ENCODE data around the gene TUT4. TPM values are rescaled to one million over a fixed set of nuclear protein-coding genes. Genes with fewer than 3 reads are reported as not detected.

TUT4 gene, protein sequence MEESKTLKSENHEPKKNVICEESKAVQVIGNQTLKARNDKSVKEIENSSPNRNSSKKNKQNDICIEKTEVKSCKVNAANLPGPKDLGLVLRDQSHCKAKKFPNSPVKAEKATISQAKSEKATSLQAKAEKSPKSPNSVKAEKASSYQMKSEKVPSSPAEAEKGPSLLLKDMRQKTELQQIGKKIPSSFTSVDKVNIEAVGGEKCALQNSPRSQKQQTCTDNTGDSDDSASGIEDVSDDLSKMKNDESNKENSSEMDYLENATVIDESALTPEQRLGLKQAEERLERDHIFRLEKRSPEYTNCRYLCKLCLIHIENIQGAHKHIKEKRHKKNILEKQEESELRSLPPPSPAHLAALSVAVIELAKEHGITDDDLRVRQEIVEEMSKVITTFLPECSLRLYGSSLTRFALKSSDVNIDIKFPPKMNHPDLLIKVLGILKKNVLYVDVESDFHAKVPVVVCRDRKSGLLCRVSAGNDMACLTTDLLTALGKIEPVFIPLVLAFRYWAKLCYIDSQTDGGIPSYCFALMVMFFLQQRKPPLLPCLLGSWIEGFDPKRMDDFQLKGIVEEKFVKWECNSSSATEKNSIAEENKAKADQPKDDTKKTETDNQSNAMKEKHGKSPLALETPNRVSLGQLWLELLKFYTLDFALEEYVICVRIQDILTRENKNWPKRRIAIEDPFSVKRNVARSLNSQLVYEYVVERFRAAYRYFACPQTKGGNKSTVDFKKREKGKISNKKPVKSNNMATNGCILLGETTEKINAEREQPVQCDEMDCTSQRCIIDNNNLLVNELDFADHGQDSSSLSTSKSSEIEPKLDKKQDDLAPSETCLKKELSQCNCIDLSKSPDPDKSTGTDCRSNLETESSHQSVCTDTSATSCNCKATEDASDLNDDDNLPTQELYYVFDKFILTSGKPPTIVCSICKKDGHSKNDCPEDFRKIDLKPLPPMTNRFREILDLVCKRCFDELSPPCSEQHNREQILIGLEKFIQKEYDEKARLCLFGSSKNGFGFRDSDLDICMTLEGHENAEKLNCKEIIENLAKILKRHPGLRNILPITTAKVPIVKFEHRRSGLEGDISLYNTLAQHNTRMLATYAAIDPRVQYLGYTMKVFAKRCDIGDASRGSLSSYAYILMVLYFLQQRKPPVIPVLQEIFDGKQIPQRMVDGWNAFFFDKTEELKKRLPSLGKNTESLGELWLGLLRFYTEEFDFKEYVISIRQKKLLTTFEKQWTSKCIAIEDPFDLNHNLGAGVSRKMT (N-terminal part only)
- 40.9 to 48.9 TPM (median 42.9 TPM) in 3 replicates for total RNA-seq
- long read RNA-seq, full-length matches to known transcripts = 2 of 26 reads
- long read RNA-seq, partial matches to known transcripts = 6 of 26 reads
- long read RNA-seq, other reads (novel, unspliced or antisense) = 18 of 26 reads

DNA sequence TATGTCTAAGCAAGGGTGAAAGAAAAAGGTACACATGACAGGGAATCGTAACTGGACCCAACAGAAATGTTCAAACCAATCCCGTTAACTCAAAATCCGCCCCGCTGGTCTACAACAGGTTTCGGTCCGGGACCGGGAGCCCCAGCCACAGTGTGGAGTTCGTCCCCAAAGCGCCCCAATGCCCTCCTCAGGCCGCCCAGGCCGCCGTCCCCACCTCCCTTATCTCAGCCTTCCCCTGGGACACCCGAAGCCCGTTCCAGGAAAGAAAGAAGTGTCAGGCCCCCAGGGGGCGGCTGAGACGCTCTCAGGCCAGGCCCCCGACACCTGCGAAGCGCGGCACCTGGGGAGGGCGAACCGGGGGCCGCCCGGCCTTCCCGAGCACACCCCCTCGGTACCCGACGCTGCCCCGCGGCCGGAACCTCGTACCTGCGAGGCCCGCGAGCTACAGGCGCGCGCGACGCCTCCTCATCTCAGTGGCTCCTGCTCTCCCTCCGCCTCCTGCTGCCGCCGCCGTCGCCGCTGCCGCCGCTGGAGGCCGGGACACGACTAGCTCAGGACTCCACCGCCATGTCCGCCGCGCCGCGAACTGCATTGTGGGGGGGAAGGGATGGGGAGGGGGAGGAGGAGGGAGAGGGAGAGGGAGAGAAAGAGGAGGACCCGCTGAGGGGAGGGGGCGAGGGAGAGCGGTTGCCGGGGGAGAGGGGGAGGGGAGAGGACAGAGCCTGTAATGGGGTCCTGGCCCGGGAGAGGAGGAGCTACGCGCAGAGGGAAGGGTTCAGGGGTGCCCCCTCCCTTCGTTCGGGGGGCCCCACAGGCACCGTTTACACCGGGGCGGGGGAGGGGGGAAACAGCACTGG, at the start of gene TUT4:
TSS of gene TUT4 (minus strand) at position 588 of the 857 bp plus-strand sequence. CDS start 26,812 bp downstream, outside the sequence.
- H3K27ac Mint-ChIP-seq (ENCODE audit: unreplicated experiment) = peak within 1 kb of the TSS; percentile 88
- no peak for DNase-seq (ENCODE audit: low spot score)
- TF ChIP-seq, protein P1, sequence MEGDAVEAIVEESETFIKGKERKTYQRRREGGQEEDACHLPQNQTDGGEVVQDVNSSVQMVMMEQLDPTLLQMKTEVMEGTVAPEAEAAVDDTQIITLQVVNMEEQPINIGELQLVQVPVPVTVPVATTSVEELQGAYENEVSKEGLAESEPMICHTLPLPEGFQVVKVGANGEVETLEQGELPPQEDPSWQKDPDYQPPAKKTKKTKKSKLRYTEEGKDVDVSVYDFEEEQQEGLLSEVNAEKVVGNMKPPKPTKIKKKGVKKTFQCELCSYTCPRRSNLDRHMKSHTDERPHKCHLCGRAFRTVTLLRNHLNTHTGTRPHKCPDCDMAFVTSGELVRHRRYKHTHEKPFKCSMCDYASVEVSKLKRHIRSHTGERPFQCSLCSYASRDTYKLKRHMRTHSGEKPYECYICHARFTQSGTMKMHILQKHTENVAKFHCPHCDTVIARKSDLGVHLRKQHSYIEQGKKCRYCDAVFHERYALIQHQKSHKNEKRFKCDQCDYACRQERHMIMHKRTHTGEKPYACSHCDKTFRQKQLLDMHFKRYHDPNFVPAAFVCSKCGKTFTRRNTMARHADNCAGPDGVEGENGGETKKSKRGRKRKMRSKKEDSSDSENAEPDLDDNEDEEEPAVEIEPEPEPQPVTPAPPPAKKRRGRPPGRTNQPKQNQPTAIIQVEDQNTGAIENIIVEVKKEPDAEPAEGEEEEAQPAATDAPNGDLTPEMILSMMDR (IDR thresholded peaks at IDR 0.05) = peak; percentile 46
- no peak within 1 kb of the TSS for H3K4me3 Mint-ChIP-seq (ENCODE audit: unreplicated experiment)
- no peaks in the 10 kb centered on the region for H3K36me3 Mint-ChIP-seq (ENCODE audit: low read depth)
- H3K4me1 Mint-ChIP-seq (ENCODE audit: low read depth) = peaks cover 31% of the 10 kb centered on the region
- H3K9me3 Mint-ChIP-seq (ENCODE audit: low read depth) = no peaks in the 10 kb centered on the region
- no peaks in the 10 kb centered on the region for H3K27me3 Mint-ChIP-seq (ENCODE audit: low read depth)

DNA sequence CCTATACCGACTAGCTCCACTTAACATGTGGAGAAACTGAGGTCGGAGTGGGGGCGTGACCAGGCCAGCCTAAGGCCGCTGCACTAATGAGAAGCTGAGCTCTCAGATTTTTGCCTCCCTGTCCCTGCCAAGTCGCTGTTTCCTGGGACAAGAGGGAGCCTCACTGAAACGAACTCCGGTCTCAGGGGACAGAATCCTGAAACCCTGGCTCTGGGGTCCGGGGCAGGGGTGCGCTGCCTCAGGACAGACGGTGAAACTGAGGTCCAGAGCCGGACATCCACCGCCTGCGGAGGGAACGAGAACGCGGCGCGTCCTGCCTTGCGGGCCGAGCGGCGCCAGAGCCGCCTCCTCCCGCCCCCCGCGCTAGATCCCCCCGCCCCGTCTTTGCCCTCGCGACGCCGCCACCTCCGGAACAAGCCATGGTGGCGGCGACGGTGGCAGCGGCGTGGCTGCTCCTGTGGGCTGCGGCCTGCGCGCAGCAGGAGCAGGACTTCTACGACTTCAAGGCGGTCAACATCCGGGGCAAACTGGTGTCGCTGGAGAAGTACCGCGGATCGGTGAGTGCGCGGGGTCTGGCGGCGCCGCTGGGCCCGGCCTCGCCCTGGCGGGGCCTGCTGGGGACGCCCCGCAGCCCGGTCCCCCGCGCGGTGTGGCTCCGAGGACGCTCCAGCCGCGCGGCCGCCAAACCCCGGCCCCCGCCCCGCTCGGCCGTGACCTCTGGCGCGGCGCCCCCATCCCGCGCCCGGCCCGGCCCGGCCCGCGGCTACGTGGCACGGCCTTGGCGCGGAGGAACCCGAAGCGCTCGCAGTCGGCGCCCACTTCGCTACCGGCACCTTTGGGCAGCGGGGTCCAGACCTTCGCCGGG, 49.3 kb upstream of the TUT4 start, which contains the start of gene GPX7:
TSS of gene GPX7 (plus strand) at position 381 of the 865 bp plus-strand sequence. CDS start at position 420, 39 bp downstream.
- peaks cover 14% of the 10 kb centered on the region for H3K36me3 Mint-ChIP-seq (ENCODE audit: low read depth)
- no peak for DNase-seq (ENCODE audit: low spot score)
- peak within 1 kb of the TSS; percentile 80 for H3K4me3 Mint-ChIP-seq (ENCODE audit: unreplicated experiment)
- TF ChIP-seq, protein P1 (IDR thresholded peaks at IDR 0.05) = no peak
- no peaks in the 10 kb centered on the region for H3K9me3 Mint-ChIP-seq (ENCODE audit: low read depth)
- no peaks in the 10 kb centered on the region for H3K27me3 Mint-ChIP-seq (ENCODE audit: low read depth)
- H3K27ac Mint-ChIP-seq (ENCODE audit: unreplicated experiment) = peak within 1 kb of the TSS; percentile 93
- H3K4me1 Mint-ChIP-seq (ENCODE audit: low read depth) = peaks cover 28% of the 10 kb centered on the region

DNA sequence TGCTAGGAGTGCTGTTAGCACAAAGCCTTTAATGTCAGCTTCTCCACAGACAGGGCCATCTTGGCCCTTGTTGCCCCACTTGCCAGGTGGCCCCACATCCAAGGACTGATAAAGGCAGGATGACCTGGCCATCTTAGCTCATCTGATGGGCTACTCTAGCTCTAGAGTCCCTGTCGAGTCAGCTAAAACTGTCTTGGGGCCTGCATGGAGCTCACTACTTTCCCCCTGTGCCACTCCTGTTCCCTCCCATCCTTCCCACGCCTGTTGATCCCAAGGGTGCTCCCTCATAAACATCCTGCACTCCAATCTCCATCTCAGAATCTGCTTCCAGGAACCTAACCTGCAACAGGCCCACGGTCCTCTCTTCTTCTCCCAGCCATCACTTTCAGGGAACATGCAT, 48.6 kb upstream of the TUT4 start:
- no peaks in the 10 kb centered on the region for H3K9me3 Mint-ChIP-seq (ENCODE audit: low read depth)
- TF ChIP-seq, protein P1 (IDR thresholded peaks at IDR 0.05) = no peak

DNA sequence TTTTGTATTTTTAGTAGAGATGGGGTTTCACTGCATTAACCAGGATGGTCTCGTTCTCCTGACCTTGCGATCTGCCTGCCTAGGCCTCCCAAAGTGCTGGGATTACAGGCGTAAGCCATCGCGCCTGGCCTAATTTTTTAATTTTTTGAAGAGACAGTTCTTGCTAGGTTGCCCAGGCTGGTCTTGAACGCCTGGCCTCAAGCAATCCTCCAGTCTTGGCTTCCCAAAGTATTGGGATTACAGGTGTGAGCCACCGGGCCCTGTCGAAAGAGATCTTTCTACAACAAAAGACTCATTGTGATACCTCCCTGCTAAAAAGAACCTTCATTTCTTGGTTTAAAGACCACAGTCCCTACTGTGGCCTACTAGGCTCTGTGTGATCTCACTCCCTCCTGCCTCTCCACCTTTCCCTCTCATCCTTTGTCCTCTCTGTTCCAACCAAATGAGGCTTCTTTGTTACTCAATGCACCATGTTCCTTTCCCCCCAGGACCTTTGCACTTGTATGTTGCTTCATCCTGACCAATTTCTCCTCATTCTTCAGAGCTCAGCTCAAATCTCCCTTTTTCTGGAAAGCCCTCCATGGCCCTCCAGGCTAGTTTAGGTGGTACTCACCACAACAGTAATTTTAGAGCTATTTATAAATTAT, 47.8 kb upstream of the TUT4 start:
- TF ChIP-seq, protein P1 (IDR thresholded peaks at IDR 0.05) = no peak
- H3K9me3 Mint-ChIP-seq (ENCODE audit: low read depth) = no peaks in the 10 kb centered on the region
- no peak for DNase-seq (ENCODE audit: low spot score)
- peaks cover 2% of the 10 kb centered on the region for H3K36me3 Mint-ChIP-seq (ENCODE audit: low read depth)
- H3K27ac Mint-ChIP-seq (ENCODE audit: unreplicated experiment) = no peak overlapping the region
- H3K4me3 Mint-ChIP-seq (ENCODE audit: unreplicated experiment) = no peak overlapping the region
- H3K4me1 Mint-ChIP-seq (ENCODE audit: low read depth) = peaks cover 28% of the 10 kb centered on the region
- H3K27me3 Mint-ChIP-seq (ENCODE audit: low read depth) = no peaks in the 10 kb centered on the region

More for the DNA sequence above, 48.6 kb upstream of the TUT4 start:
- H3K4me3 Mint-ChIP-seq (ENCODE audit: unreplicated experiment) = peak overlapping the region; percentile 72
- H3K27ac Mint-ChIP-seq (ENCODE audit: unreplicated experiment) = peak overlapping the region; percentile 75
- peaks cover 8% of the 10 kb centered on the region for H3K36me3 Mint-ChIP-seq (ENCODE audit: low read depth)
- no peak for DNase-seq (ENCODE audit: low spot score)
- H3K27me3 Mint-ChIP-seq (ENCODE audit: low read depth) = no peaks in the 10 kb centered on the region
- H3K4me1 Mint-ChIP-seq (ENCODE audit: low read depth) = peaks cover 28% of the 10 kb centered on the region
